ENCODE data around the gene SCIMP.
"Not testable (repeated sequence)": the region's sequence is repeated elsewhere in the genome, so short reads cannot be mapped to it uniquely, and the experiment has no call there.

DNA sequence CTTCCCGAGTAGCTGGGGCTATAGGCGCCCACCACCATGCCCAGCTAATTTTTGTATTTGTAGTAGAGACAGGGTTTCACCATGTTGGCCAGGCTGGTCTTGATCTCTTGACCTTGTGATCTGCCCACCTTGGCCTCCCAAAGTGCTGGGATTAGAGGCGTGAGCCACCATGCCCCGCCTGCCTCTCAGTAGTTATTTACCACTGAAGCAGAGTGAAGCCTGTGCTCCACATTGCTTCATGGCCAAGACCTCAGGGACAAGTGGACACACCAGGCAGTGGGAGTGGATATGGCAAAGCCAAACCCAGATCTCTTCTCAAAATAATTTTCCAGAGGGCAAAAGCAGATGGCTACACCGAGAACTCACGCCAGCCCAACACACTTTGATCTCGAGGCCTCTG lies 1.2 kb downstream of the SCIMP start:
- TF ChIP-seq, protein P1, sequence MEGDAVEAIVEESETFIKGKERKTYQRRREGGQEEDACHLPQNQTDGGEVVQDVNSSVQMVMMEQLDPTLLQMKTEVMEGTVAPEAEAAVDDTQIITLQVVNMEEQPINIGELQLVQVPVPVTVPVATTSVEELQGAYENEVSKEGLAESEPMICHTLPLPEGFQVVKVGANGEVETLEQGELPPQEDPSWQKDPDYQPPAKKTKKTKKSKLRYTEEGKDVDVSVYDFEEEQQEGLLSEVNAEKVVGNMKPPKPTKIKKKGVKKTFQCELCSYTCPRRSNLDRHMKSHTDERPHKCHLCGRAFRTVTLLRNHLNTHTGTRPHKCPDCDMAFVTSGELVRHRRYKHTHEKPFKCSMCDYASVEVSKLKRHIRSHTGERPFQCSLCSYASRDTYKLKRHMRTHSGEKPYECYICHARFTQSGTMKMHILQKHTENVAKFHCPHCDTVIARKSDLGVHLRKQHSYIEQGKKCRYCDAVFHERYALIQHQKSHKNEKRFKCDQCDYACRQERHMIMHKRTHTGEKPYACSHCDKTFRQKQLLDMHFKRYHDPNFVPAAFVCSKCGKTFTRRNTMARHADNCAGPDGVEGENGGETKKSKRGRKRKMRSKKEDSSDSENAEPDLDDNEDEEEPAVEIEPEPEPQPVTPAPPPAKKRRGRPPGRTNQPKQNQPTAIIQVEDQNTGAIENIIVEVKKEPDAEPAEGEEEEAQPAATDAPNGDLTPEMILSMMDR (IDR thresholded peaks at IDR 0.05), result not testable (repeated sequence)
- not testable (repeated sequence) for TF ChIP-seq POLR2A (IDR thresholded peaks at IDR 0.05)

Data from thyroid gland (tissue), 4 donors.